Small intestine (tissue), 7 donors: ENCODE data around the gene TMSB4X. TPM values are rescaled to one million over a fixed set of nuclear protein-coding genes. Genes with fewer than 3 reads are reported as not detected.
"Not testable (repeated sequence)": the region's sequence is repeated elsewhere in the genome, so short reads cannot be mapped to it uniquely, and the experiment has no call there.

ENCODE experiments used
- DNase-seq, 2 donors: peaks; one replicate each; pipeline versions ENCODE4 v3.0.0 to v3.0.0-alpha.2; 2013
- FAIRE-seq: peaks from 2 replicates; lab custom pipeline; 2012; peaks lifted over from hg19 to GRCh38; lab: Jason Lieb, UNC
- H3K27ac ChIP-seq, 3 donors: one replicate each; pipeline ENCODE4 v1.5.1; 2013; ENCODE audit warnings: low read length in 2 of 3, mild to moderate bottlenecking in 2 of 3, control low read depth in 1 of 3, inconsistent platforms in 1 of 3, low read depth in 1 of 3, moderate library complexity in 1 of 3
- H3K27me3 ChIP-seq, 3 donors: one replicate each; pipeline ENCODE4 v1.6.1; 2013; ENCODE audit warnings: low read length in 3 of 3, inconsistent platforms in 1 of 3; ENCODE audit not compliant: control insufficient read depth in 3 of 3, insufficient read depth in 3 of 3
- H3K36me3 ChIP-seq, 3 donors: one replicate each; pipeline ENCODE4 v1.6.1; 2013; ENCODE audit warnings: low read length in 3 of 3, inconsistent platforms in 1 of 3, low read depth in 1 of 3, mild to moderate bottlenecking in 1 of 3, moderate library complexity in 1 of 3; ENCODE audit not compliant: control insufficient read depth in 3 of 3, insufficient read depth in 2 of 3
- H3K4me1 ChIP-seq, 3 donors: one replicate each; pipeline ENCODE4 v1.6.1; 2013; ENCODE audit warnings: low read length in 2 of 3, inconsistent platforms in 1 of 3, low read depth in 1 of 3, mild to moderate bottlenecking in 1 of 3, moderate library complexity in 1 of 3; ENCODE audit not compliant: control insufficient read depth in 3 of 3, insufficient read depth in 2 of 3
- H3K4me3 ChIP-seq, 3 donors: one replicate each; pipeline ENCODE4 v1.5.1; 2013; ENCODE audit warnings: low read length in 3 of 3, control low read depth in 1 of 3, inconsistent platforms in 1 of 3, low read depth in 1 of 3, mild to moderate bottlenecking in 1 of 3, moderate library complexity in 1 of 3
- H3K9me3 ChIP-seq, 2 donors: one replicate each; pipeline ENCODE4 v1.6.1; 2013; ENCODE audit warnings: low read depth in 1 of 2, low read length in 1 of 2; ENCODE audit not compliant: control insufficient read depth in 2 of 2, insufficient read depth in 1 of 2
- WGBS, 3 donors: extraction: QIAGEN DNeasy Blood & Tissue Kit; methylation state at CpG; one replicate each; pipeline ENCODE4 v1.1.7; 2013; 5-methylcytosine and 5-hydroxymethylcytosine counted together
- polyA plus RNA-seq, 4 donors: library from polyadenylated mRNA; stranded (reverse) in 3 of 4; unstranded in 1 of 4; fragments of 200-250 nt in 3 of 4; fragments of 120-200 nt in 1 of 4; gene quantifications; one replicate each; pipeline versions ENCODE4 v1.2.1 to v1.2.3, GENCODE V29; 2013
- donor health status: healthy with polysubstance abuse.
- donor health status: control.
- donor health status: control.
- donor health status: Bipolar disorder and iron deficiency.
- donor health status: healthy.

Gene TMSB4X
- polyA plus RNA-seq, 4 donors, result 2,435 to 6,707 (median 4,378) TPM

GRCh38 chrX:12973561-12974304 lies 1.2 kb upstream of the TMSB4X start:
- Histone ChIP-seq H3K4me3 (peak overlapping the region in 2 of 3 donors; percentile 31 to 70), H3K27me3 (no peaks in the 10 kb centered on the region), H3K4me1 (no peaks in the 10 kb centered on the region), H3K36me3 (peaks cover 0 to 8% (median 0%) of the 10 kb centered on the region in 3 donors), H3K9me3 (no peaks in the 10 kb centered on the region), H3K27ac (peak overlapping the region; percentile 24 to 99 (median 72))
- DNase-seq, result no peak
- no peak for FAIRE-seq
- 47 to 76% (median 64%) methylated on average over 19 of the region's 19 CpGs for WGBS, 3 donors

- DNase-seq (peak in 1 of 2 donors; percentile 64), FAIRE-seq (no peak)
- H3K27ac ChIP-seq, result peak overlapping the region; percentile 3 to 99 (median 72)
- H3K27me3 ChIP-seq, result no peaks in the 10 kb centered on the region
- H3K9me3 ChIP-seq, result no peaks in the 10 kb centered on the region
- H3K4me3 ChIP-seq, result peak overlapping the region; percentile 26 to 70 (median 64)
- peaks cover 0 to 8% (median 0%) of the 10 kb centered on the region in 3 donors for H3K36me3 ChIP-seq
- H3K4me1 ChIP-seq, result no peaks in the 10 kb centered on the region
- WGBS, 3 donors, result 0 to 39% (median 7%) methylated on average over 13 of the region's 13 CpGs
These were observed 560 bp upstream of the TMSB4X start for GRCh38 chrX:12974305-12974795.

GRCh38 chrX:12975670-12975965 lies 708 bp downstream of the TMSB4X start:
- DNase-seq, result no peak
- WGBS, 3 donors, result 0 to 35% (median 10%) methylated on average over 16 to 26 of the region's 26 CpGs
- FAIRE-seq, result no peak

GRCh38 chrX:12975991-12976558 lies 1.2 kb downstream of the TMSB4X start:
- Histone ChIP-seq H3K4me1 (no peaks in the 10 kb centered on the region), H3K9me3 (no peaks in the 10 kb centered on the region), H3K36me3 (peaks cover 0 to 8% (median 0%) of the 10 kb centered on the region in 3 donors), H3K27ac (peak overlapping the region; percentile 65 to 99 (median 90)), H3K4me3 (peak overlapping the region; percentile 64 to 99 (median 70)), H3K27me3 (no peaks in the 10 kb centered on the region)
- 1 to 33% (median 3%) methylated on average over 34 of the region's 34 CpGs for WGBS, 3 donors
- DNase-seq, result peak in 1 of 2 donors; percentile 61
- no peak for FAIRE-seq

More at GRCh38 chrX:12975670-12975965, 708 bp downstream of the TMSB4X start:
- Histone ChIP-seq H3K4me3 (peak overlapping the region; percentile 64 to 99 (median 70)), H3K27me3 (no peaks in the 10 kb centered on the region), H3K4me1 (no peaks in the 10 kb centered on the region), H3K36me3 (peaks cover 0 to 8% (median 0%) of the 10 kb centered on the region in 3 donors), H3K9me3 (no peaks in the 10 kb centered on the region), H3K27ac (peak overlapping the region; percentile 65 to 99 (median 90))

- not testable (repeated sequence) for H3K36me3 ChIP-seq, H3K27me3 ChIP-seq, H3K4me1 ChIP-seq, H3K9me3 ChIP-seq
- WGBS, 3 donors, result 5 to 59% (median 32%) methylated on average over 12 of the region's 12 CpGs
- DNase-seq (peak in 1 of 2 donors; percentile 17), FAIRE-seq (peak; percentile 15)
- Histone ChIP-seq H3K4me3 (peak overlapping the region in 2 of 3 donors; percentile 64 to 70), H3K27ac (peak overlapping the region in 2 of 3 donors; percentile 82 to 90)
These were observed 2.2 kb downstream of the TMSB4X start for GRCh38 chrX:12976819-12977732.

- peak overlapping the region in 2 of 3 donors; percentile 54 to 90 for H3K27ac ChIP-seq
- DNase-seq (no peak), FAIRE-seq (no peak)
- no peaks in the 10 kb centered on the region for H3K27me3 ChIP-seq
- H3K4me3 ChIP-seq, result peak overlapping the region in 1 of 3 donors; percentile 70
- peaks cover 0 to 8% (median 0%) of the 10 kb centered on the region in 3 donors for H3K36me3 ChIP-seq
- no peaks in the 10 kb centered on the region for H3K4me1 ChIP-seq
- H3K9me3 ChIP-seq, result no peaks in the 10 kb centered on the region
- WGBS, 3 donors, result 22 to 55% (median 51%) methylated on average over 9 of the region's 9 CpGs
These were observed 2.9 kb downstream of the TMSB4X start for GRCh38 chrX:12977761-12978204.

GRCh38 chrX:12978205-12979025 lies 3.5 kb downstream of the TMSB4X start:
- Histone ChIP-seq H3K4me3 (peak overlapping the region in 1 of 3 donors; percentile 70), H3K9me3 (no peaks in the 10 kb centered on the region), H3K36me3 (peaks cover 0 to 8% (median 0%) of the 10 kb centered on the region in 3 donors), H3K27me3 (no peaks in the 10 kb centered on the region), H3K27ac (peak overlapping the region; percentile 48 to 90 (median 85)), H3K4me1 (no peaks in the 10 kb centered on the region)
- DNase-seq (peak; percentile 49 to 54), FAIRE-seq (no peak)
- WGBS, 3 donors, result 17 to 43% (median 38%) methylated on average over 14 of the region's 14 CpGs
